IMR-90 (cell line): Measurements from ENCODE around the gene CDHR1. TPM values are rescaled to one million over a fixed set of nuclear protein-coding genes. Genes with fewer than 3 reads are reported as not detected.

Experiments used
- ATAC-seq: fragments of 200-7000 bp; cut with Tn5 transposase; 2 replicates; pipeline ENCODE4 v1.9.1; 2020; ENCODE audit warnings: low read depth, mild to moderate bottlenecking, moderate library complexity
- BruUV-seq: library from RNA; stranded (reverse); fragments of 400-500 nt; replicated peaks from 2 replicates; lab custom pipeline; 2021; lab: Mats Ljungman, UMichigan
- CTCF ChIA-PET: fragments of 300-600 bp; formaldehyde crosslinking; extraction: SDS; loops from one replicate; lab custom pipeline; 2021; ENCODE audit warnings: antibody characterized with exemption; lab: Yijun Ruan, JAX
- POLR2A ChIA-PET: fragments of 300-600 bp; sonication (Branson Sonifier 250); formaldehyde crosslinking; loops from one replicate; lab custom pipeline; 2022; ENCODE audit warnings: antibody characterized with exemption; ENCODE audit not compliant: unreplicated experiment; lab: Charles Lee
- DNase-seq: peaks from one replicate; pipeline ENCODE4 v3.0.0; 2013
- H2AFZ ChIP-seq: replicated peaks from 2 replicates; pipeline ENCODE3; 2013; ENCODE audit warnings: low read length, mild to moderate bottlenecking; ENCODE audit not compliant: poor library complexity
- H2AK5ac ChIP-seq: 2 replicates; pipeline ENCODE4 v1.6.1; 2013; ENCODE audit warnings: low read depth, low read length, inconsistent platforms
- H2AK9ac ChIP-seq: replicated peaks from 2 replicates; pipeline ENCODE3; 2013; ENCODE audit warnings: mild to moderate bottlenecking, low read depth, low read length, moderate library complexity; ENCODE audit not compliant: poor library complexity
- H2BK120ac ChIP-seq: 2 replicates; pipeline ENCODE4 v1.6.1; 2013; ENCODE audit warnings: low read depth, low read length, inconsistent platforms
- H2BK15ac ChIP-seq: 3 replicates; pipeline ENCODE4 v1.6.1; 2013; ENCODE audit warnings: low read depth, low read length, inconsistent platforms
- H2BK20ac ChIP-seq: 2 replicates; pipeline ENCODE4 v1.6.1; 2013; ENCODE audit warnings: low read depth, mild to moderate bottlenecking, inconsistent platforms, low read length, moderate library complexity
- H2BK5ac ChIP-seq: 2 replicates; pipeline ENCODE4 v1.6.1; 2013; ENCODE audit warnings: mild to moderate bottlenecking, low read depth, low read length, inconsistent platforms; ENCODE audit not compliant: poor library complexity, severe bottlenecking
- H3K14ac ChIP-seq: replicated peaks from 2 replicates; pipeline ENCODE4 v1.6.1; 2013; ENCODE audit warnings: low read depth, low read length, inconsistent platforms
- H3K18ac ChIP-seq: 2 replicates; pipeline ENCODE4 v1.6.1; 2013; ENCODE audit warnings: low read depth, low read length, control low read depth
- H3K23ac ChIP-seq: 2 replicates; pipeline ENCODE4 v1.6.1; 2013; ENCODE audit warnings: low read depth, low read length, inconsistent platforms
- H3K27ac ChIP-seq: 2 replicates; pipeline ENCODE4 v1.5.1; 2013; ENCODE audit warnings: mild to moderate bottlenecking, control low read depth, low read length; ENCODE audit not compliant: insufficient read depth
- H3K27me3 ChIP-seq: 2 replicates; pipeline ENCODE4 v1.6.1; 2013; ENCODE audit warnings: low read length; ENCODE audit not compliant: control insufficient read depth, insufficient read depth
- H3K36me3 ChIP-seq: 2 replicates; pipeline ENCODE4 v1.6.1; 2013; ENCODE audit warnings: low read length, mixed read lengths; ENCODE audit not compliant: control insufficient read depth, insufficient read depth
- H3K4ac ChIP-seq: 2 replicates; pipeline ENCODE4 v1.6.1; 2013; ENCODE audit warnings: low read depth, low read length, inconsistent platforms
- H3K4me1 ChIP-seq: 2 replicates; pipeline ENCODE4 v1.6.1; 2013; ENCODE audit warnings: low read length, mixed read lengths; ENCODE audit not compliant: control insufficient read depth, insufficient read depth
- H3K4me2 ChIP-seq: 2 replicates; pipeline ENCODE4 v1.6.1; 2013; ENCODE audit warnings: low read depth, mild to moderate bottlenecking, control low read depth, low read length, moderate library complexity
- H3K4me3 ChIP-seq: 2 replicates; pipeline ENCODE4 v1.5.1; 2013; ENCODE audit warnings: low read depth, mild to moderate bottlenecking, control low read depth, low read length, moderate library complexity; ENCODE audit not compliant: insufficient read depth
- H3K56ac ChIP-seq: 2 replicates; pipeline ENCODE4 v1.6.1; 2013; ENCODE audit warnings: low read length, inconsistent platforms; ENCODE audit not compliant: insufficient read depth; ENCODE audit errors: extremely low read depth
- H3K79me1 ChIP-seq, 2 experiments: 2 replicates each; pipeline ENCODE4 v1.6.1; 2013; ENCODE audit warnings: low read length in 2 of 2, inconsistent platforms in 1 of 2, low read depth in 1 of 2
- H3K9ac ChIP-seq: 2 replicates; pipeline ENCODE4 v1.6.1; 2013; ENCODE audit warnings: low read depth, low read length, control low read depth
- H3K9me1 ChIP-seq: 2 replicates; pipeline ENCODE4 v1.6.1; 2013; ENCODE audit warnings: low read length, inconsistent platforms; ENCODE audit not compliant: insufficient read depth
- H3K9me3 ChIP-seq: 2 replicates; pipeline ENCODE4 v1.6.1; 2013; ENCODE audit warnings: low read length; ENCODE audit not compliant: control insufficient read depth, insufficient read depth
- H4K20me1 ChIP-seq: 2 replicates; pipeline ENCODE4 v1.6.1; 2013; ENCODE audit warnings: low read length, inconsistent platforms; ENCODE audit not compliant: insufficient read depth
- H4K5ac ChIP-seq: 2 replicates; pipeline ENCODE4 v1.6.1; 2013; ENCODE audit warnings: mild to moderate bottlenecking, low read depth, low read length, control low read depth
- H4K8ac ChIP-seq, 2 experiments: 2 replicates each; pipeline ENCODE4 v1.6.1; 2013; ENCODE audit warnings: low read depth in 2 of 2, low read length in 2 of 2, control low read depth in 1 of 2, inconsistent platforms in 1 of 2
- H4K91ac ChIP-seq: 2 replicates; pipeline ENCODE4 v1.6.1; 2013; ENCODE audit warnings: low read depth, low read length, inconsistent platforms; ENCODE audit not compliant: insufficient read depth
- CEBPB ChIP-seq: IDR thresholded peaks from 2 replicates; pipeline ENCODE4 v1.6.1; 2012; ENCODE audit warnings: low read depth, low read length, improper control_type of control experiment
- CTCF ChIP-seq: conservative IDR thresholded peaks from 2 replicates; pipeline ENCODE4 v1.5.1; 2012; ENCODE audit warnings: mild to moderate bottlenecking, low read depth, low read length, improper control_type of control experiment
- ELK1 ChIP-seq: fragments of 150-350 bp; IDR thresholded peaks from 2 replicates; pipeline ENCODE4 v1.6.1; 2016; ENCODE audit warnings: low read depth, mild to moderate bottlenecking, low read length, moderate library complexity, borderline replicate concordance
- FOS ChIP-seq: fragments of 150-350 bp; IDR thresholded peaks from 2 replicates; pipeline ENCODE4 v1.6.1; 2016; ENCODE audit warnings: low read depth, low read length
- MAFK ChIP-seq: IDR thresholded peaks from 2 replicates; pipeline ENCODE4 v1.6.1; 2012; ENCODE audit warnings: low read depth, low read length, improper control_type of control experiment
- NFE2L2 ChIP-seq: fragments of 150-350 bp; IDR thresholded peaks from 2 replicates; pipeline ENCODE4 v1.6.1; 2016; ENCODE audit warnings: low read depth, mild to moderate bottlenecking, low read length
- RAD21 ChIP-seq: IDR thresholded peaks from 2 replicates; pipeline ENCODE4 v1.6.1; 2012; ENCODE audit warnings: low read length, improper control_type of control experiment
- RFX5 ChIP-seq: IDR thresholded peaks from 2 replicates; pipeline ENCODE4 v1.8.0; 2012; ENCODE audit warnings: low read depth, mild to moderate bottlenecking, low read length, moderate library complexity
- SMC3 ChIP-seq: fragments of 150-350 bp; IDR thresholded peaks from 2 replicates; pipeline ENCODE4 v1.6.1; 2016; ENCODE audit warnings: low read depth, mild to moderate bottlenecking, antibody characterized with exemption, low read length, moderate library complexity
- WGBS, 2 experiments: methylation state at CpG; one replicate each; pipeline versions ENCODE4 v1.1.5 to v1.1.7; 2013; ENCODE audit warnings: missing lambda C conversion rate in 2 of 2; ENCODE audit not compliant: insufficient read length in 1 of 2; ENCODE audit errors: extremely low coverage in 2 of 2; 5-methylcytosine and 5-hydroxymethylcytosine counted together
- dilution Hi-C: fragments of 300-500 bp; cut with HindIII; formaldehyde crosslinking; loops from one replicate; pipeline ENCODE4 v1.14.3; 2018; ENCODE audit warnings: low sequenced_read_pairs; ENCODE audit not compliant: unreplicated experiment
- in situ Hi-C: fragments of 300-500 bp; cut with MboI; formaldehyde crosslinking; loops from 3 replicates; pipeline ENCODE4 v1.14.3; 2019; ENCODE audit warnings: low sequenced_read_pairs, inconsistent platforms, mixed read lengths
- intact Hi-C: fragments of 100-400 bp; cut with micrococcal nuclease; formaldehyde crosslinking; loops from 2 replicates; pipeline ENCODE4 v1.10.0; 2022
- polyA plus RNA-seq, 3 experiments: library from polyadenylated mRNA; depleted of rRNA; stranded (reverse); fragments of >200 nt; gene quantifications; 2 replicates each; pipeline ENCODE4 v1.2.3, GENCODE V29; 2012; ENCODE audit warnings: low replicate concordance in 1 of 3
- total RNA-seq: library from RNA; depleted of rRNA; stranded (reverse); fragments of >200 nt; gene quantifications from 2 replicates; pipeline ENCODE4 v1.2.3, GENCODE V29; 2012

Gene CDHR1
- total and polyA plus RNA-seq, 2 of the 4 experiments (the other 2 are of a cell fraction) = not detected

DNA sequence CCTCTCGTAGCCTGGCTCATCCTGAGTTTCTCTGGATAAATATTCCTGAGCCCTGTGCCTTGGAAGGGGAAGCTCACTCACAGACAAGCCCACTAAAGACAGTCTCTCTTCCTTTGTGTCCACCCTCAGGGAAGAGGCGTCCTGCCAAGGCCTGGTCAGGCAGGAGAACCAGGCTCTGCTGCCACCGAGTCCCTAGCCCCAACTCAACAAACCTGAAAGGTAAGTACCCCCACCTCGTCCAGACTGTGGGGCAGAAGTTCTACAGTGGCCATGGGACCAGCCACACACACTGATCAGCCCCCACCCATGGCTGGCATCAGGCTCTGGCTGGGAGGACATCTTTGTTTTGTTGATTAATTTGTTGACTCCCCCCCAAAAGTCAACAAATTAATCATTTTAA is 18.0 kb upstream of the CDHR1 start:
- WGBS, 2 experiments = no CpG with 5 or more reads among the region's 4 CpGs
- no peaks in the 10 kb centered on the region for H3K36me3 ChIP-seq
- H2AK9ac ChIP-seq = no peak overlapping the region
- DNase-seq = no peak
- in situ Hi-C loops (no loop called here), intact Hi-C loops (no loop called here), dilution Hi-C loops (no loop called here)
- H3K9me3 ChIP-seq = no peaks in the 10 kb centered on the region
- ATAC-seq = no peak
- H4K5ac ChIP-seq = no peak overlapping the region
- no peak overlapping the region for H2AFZ ChIP-seq
- H2AK5ac ChIP-seq = no peak overlapping the region
- H3K9ac ChIP-seq = no peak overlapping the region
- no peak overlapping the region for H4K8ac ChIP-seq
- no peak overlapping the region for H3K4me3 ChIP-seq
- H3K18ac ChIP-seq = no peak overlapping the region
- no peak overlapping the region for H3K14ac ChIP-seq
- H4K20me1 ChIP-seq = no peaks in the 10 kb centered on the region
- no peaks in the 10 kb centered on the region for H3K27me3 ChIP-seq
- H2BK5ac ChIP-seq = no peak overlapping the region
- no peak overlapping the region for H3K4me2 ChIP-seq
- no peak overlapping the region for H4K91ac ChIP-seq
- CTCF ChIA-PET = no interaction called here
- H2BK120ac ChIP-seq = no peak overlapping the region
- BruUV-seq = no TSS peak
- H2BK15ac ChIP-seq = no peak overlapping the region
- H3K27ac ChIP-seq = no peak overlapping the region
- no peak overlapping the region for H3K23ac ChIP-seq
- H3K56ac ChIP-seq = no peak overlapping the region
- no peaks in the 10 kb centered on the region for H3K79me1 ChIP-seq
- no peak overlapping the region for H2BK20ac ChIP-seq
- POLR2A ChIA-PET = no interaction called here
- no peaks in the 10 kb centered on the region for H3K4me1 ChIP-seq
- no peak overlapping the region for H3K4ac ChIP-seq
- no peak for TF ChIP-seq NFE2L2
- no peak for TF ChIP-seq CTCF
- no peak for TF ChIP-seq RAD21
- no peak for TF ChIP-seq RFX5
- TF ChIP-seq CEBPB = no peak
- no peak for TF ChIP-seq FOS
- TF ChIP-seq SMC3 = no peak
- no peak for TF ChIP-seq MAFK
- TF ChIP-seq ELK1 = no peak
- H3K9me1 ChIP-seq = 0 out of 2 replicates have a peak, but pooled peaks cover 4% of the 10 kb centered on the region
